Prostate gland (tissue), 2 donors: Measurements from ENCODE around the gene TMEM135. TPM values are rescaled to one million over a fixed set of nuclear protein-coding genes. Genes with fewer than 3 reads are reported as not detected.
"Not testable (repeated sequence)": the region's sequence is repeated elsewhere in the genome, so short reads cannot be mapped to it uniquely, and the experiment has no call there.

Experiments
- DNase-seq: peaks from one replicate; pipeline ENCODE4 v3.0.0-alpha.2; 2019; ENCODE audit warnings: low spot score
- H3K27ac ChIP-seq, 2 donors: fragments of 200-600 bp; sonication (generic); 2 replicates each; pipeline ENCODE4 v1.5.1; 2017 to 2019
- H3K27me3 ChIP-seq: fragments of 200-600 bp; sonication (generic); replicated peaks from 2 replicates; pipeline ENCODE4 v1.5.1; 2019; ENCODE audit not compliant: insufficient read depth
- H3K36me3 ChIP-seq, 2 donors: fragments of 200-600 bp; sonication (generic); 1 replicate in 1 of 2; 2 replicates in 1 of 2; pipeline versions ENCODE4 v1.5.1 to v1.8.1; 2017 to 2019
- H3K4me1 ChIP-seq: fragments of 200-600 bp; sonication (generic); replicated peaks from 2 replicates; pipeline ENCODE4 v1.5.1; 2019
- H3K4me3 ChIP-seq, 2 donors: fragments of 200-600 bp; sonication (generic); 2 replicates each; pipeline ENCODE4 v1.5.1; 2017 to 2019
- H3K9me3 ChIP-seq: fragments of 200-600 bp; sonication (generic); 2 replicates; pipeline ENCODE4 v1.5.1; 2017
- CTCF ChIP-seq, 4 experiments: fragments of 200-600 bp in 2 of 4; fragments of 450-650 bp in 2 of 4; sonication (generic) in 2 of 4; IDR thresholded peaks; 1 replicate in 3 of 4; 2 replicates in 1 of 4; pipeline ENCODE4 v1.5.1; 2016 to 2019; ENCODE audit warnings: antibody characterized with exemption in 4 of 4, mild to moderate bottlenecking in 2 of 4, moderate library complexity in 2 of 4
- POLR2A ChIP-seq: fragments of 450-650 bp; IDR thresholded peaks from one replicate; pipeline ENCODE4 v1.6.1; 2016; ENCODE audit warnings: antibody characterized with exemption, mild to moderate bottlenecking
- POLR2AphosphoS5 ChIP-seq: sonication (generic); formaldehyde crosslinking; IDR thresholded peaks from one replicate; pipeline ENCODE4 v1.6.1; 2017; ENCODE audit warnings: antibody characterized with exemption
- WGBS: methylation state at CpG from one replicate; pipeline ENCODE4 v1.1.5; 2018; 5-methylcytosine and 5-hydroxymethylcytosine counted together
- intact Hi-C: fragments of 100-400 bp; cut with DNase I; formaldehyde crosslinking; loops from one replicate; pipeline ENCODE4 v1.14.2; 2022
- total RNA-seq, 2 donors: library from RNA; depleted of rRNA; stranded (reverse); fragments of >200 nt; gene quantifications; one replicate each; pipeline ENCODE4 v1.1.0, GENCODE V29; 2016

Gene TMEM135
- total RNA-seq, 2 donors from 2014 or later = 22.3 to 42.1 TPM

- intact Hi-C loops = no loop called here
- no peaks in the 10 kb centered on the region for H3K27me3 ChIP-seq
- H3K36me3 ChIP-seq = no peaks in the 10 kb centered on the region
- H3K27ac ChIP-seq = no peak overlapping the region
- TF ChIP-seq CTCF (IDR thresholded peaks at IDR 0.05) (no peak), POLR2AphosphoS5 (no peak), POLR2A (no peak)
- no peak for DNase-seq
- no peaks in the 10 kb centered on the region for H3K9me3 ChIP-seq
- H3K4me1 ChIP-seq = no peaks in the 10 kb centered on the region
- WGBS = 88% methylated on average over 1 of the region's 1 CpG
- no peak overlapping the region for H3K4me3 ChIP-seq
Observed at GRCh38 chr11:87019613-87020271, 18.0 kb upstream of the TMEM135 start.

GRCh38 chr11:87020336-87020735, 17.4 kb upstream of the TMEM135 start:
- DNase-seq = no peak
- H3K9me3 ChIP-seq = no peaks in the 10 kb centered on the region
- intact Hi-C loops = no loop called here
- TF ChIP-seq POLR2A (no peak), POLR2AphosphoS5 (no peak), CTCF (IDR thresholded peaks at IDR 0.05) (no peak)
- WGBS = 83% methylated on average over 1 of the region's 1 CpG
- no peaks in the 10 kb centered on the region for H3K36me3 ChIP-seq
- no peaks in the 10 kb centered on the region for H3K27me3 ChIP-seq
- H3K4me1 ChIP-seq = no peaks in the 10 kb centered on the region
- no peak overlapping the region for H3K27ac ChIP-seq
- H3K4me3 ChIP-seq = no peak overlapping the region

GRCh38 chr11:87020764-87021365, 16.9 kb upstream of the TMEM135 start:
- TF ChIP-seq POLR2AphosphoS5 (no peak), CTCF (IDR thresholded peaks at IDR 0.05) (no peak), POLR2A (no peak)
- intact Hi-C loops = no loop called here
- WGBS = 53% methylated on average over 3 of the region's 3 CpGs
- Histone ChIP-seq H3K4me3 (no peak overlapping the region), H3K9me3 (no peaks in the 10 kb centered on the region), H3K4me1 (no peaks in the 10 kb centered on the region), H3K27ac (no peak overlapping the region), H3K27me3 (no peaks in the 10 kb centered on the region), H3K36me3 (no peaks in the 10 kb centered on the region)
- no peak for DNase-seq

GRCh38 chr11:87022254-87022653, 15.5 kb upstream of the TMEM135 start:
- intact Hi-C loops = no loop called here
- H3K4me1 ChIP-seq = no peaks in the 10 kb centered on the region
- WGBS = 82% methylated on average over 1 of the region's 1 CpG
- H3K27ac ChIP-seq = no peak overlapping the region
- no peaks in the 10 kb centered on the region for H3K27me3 ChIP-seq
- no peak for TF ChIP-seq POLR2A
- no peak for TF ChIP-seq CTCF (IDR thresholded peaks at IDR 0.05)
- no peak for TF ChIP-seq POLR2AphosphoS5
- DNase-seq = no peak
- H3K9me3 ChIP-seq = no peaks in the 10 kb centered on the region
- H3K4me3 ChIP-seq = no peak overlapping the region
- no peaks in the 10 kb centered on the region for H3K36me3 ChIP-seq

GRCh38 chr11:87022738-87023137, 15.0 kb upstream of the TMEM135 start:
- TF ChIP-seq POLR2AphosphoS5 (no peak), CTCF (IDR thresholded peaks at IDR 0.05) (no peak), POLR2A (no peak)
- Histone ChIP-seq H3K4me3 (no peak overlapping the region), H3K27ac (no peak overlapping the region), H3K36me3 (no peaks in the 10 kb centered on the region), H3K27me3 (no peaks in the 10 kb centered on the region), H3K9me3 (no peaks in the 10 kb centered on the region), H3K4me1 (no peaks in the 10 kb centered on the region)
- no peak for DNase-seq
- intact Hi-C loops = no loop called here
- WGBS = 74% methylated on average over 3 of the region's 3 CpGs

GRCh38 chr11:87026415-87026814, 11.3 kb upstream of the TMEM135 start:
- H3K4me1 ChIP-seq, intact Hi-C loops: not testable (repeated sequence)

More at GRCh38 chr11:87026415-87026814, 11.3 kb upstream of the TMEM135 start:
- H3K27me3 ChIP-seq, H3K36me3 ChIP-seq, H3K27ac ChIP-seq, DNase-seq, H3K9me3 ChIP-seq, H3K4me3 ChIP-seq: not testable (repeated sequence)
- WGBS = 100% methylated on average over 1 of the region's 1 CpG
